Measurements from ENCODE around the gene LRRC8E. TPM values are rescaled to one million over a fixed set of nuclear protein-coding genes. Genes with fewer than 3 reads are reported as not detected.
"Not testable (repeated sequence)": the region's sequence is repeated elsewhere in the genome, so short reads cannot be mapped to it uniquely, and the experiment has no call there.

Gene LRRC8E
- polyA plus RNA-seq, 1 donor = 0.23 TPM

DNA sequence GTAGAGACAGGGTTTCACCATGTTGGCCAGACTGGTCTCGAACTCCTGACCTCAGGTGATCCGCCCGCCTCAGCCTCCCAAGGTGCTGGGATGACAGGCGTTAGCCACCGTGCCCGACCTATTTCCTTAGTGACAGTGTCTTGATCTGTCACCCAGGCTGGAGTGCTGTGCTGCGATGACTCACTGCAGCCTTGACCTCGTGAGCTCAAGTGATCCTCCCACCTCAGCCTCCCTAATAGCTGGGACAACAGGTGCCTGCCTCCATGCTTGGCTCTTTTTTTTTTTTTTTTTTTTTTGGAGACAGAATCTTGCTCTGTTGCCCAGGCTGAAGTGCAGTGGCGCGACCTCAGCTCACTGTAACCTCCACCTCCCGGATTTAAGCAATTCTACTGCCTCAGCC lies 41.7 kb downstream of the LRRC8E start:
- not testable (repeated sequence) for DNase-seq (ENCODE audit: low read depth)

DNA sequence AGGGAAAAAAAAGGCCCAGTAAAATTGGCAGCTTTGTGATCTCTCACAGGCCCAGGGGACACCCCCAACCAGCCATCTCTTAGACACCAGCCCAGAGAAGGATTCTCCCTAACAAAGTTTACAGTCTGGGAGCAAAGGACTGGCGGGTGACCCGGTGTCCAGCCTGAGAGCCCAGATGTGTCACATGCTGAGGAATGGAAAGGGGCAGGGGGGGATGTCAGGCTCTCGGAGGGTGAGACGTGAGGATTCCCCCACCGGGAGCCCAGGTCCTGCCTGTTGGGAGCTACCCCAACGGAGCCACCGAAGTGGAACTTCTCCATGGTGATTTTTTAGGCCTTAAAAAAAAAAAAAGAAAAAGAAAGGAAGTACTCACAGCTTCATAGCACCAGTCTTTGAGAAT lies 42.5 kb downstream of the LRRC8E start:
- no peak for DNase-seq (ENCODE audit: low read depth)

DNA sequence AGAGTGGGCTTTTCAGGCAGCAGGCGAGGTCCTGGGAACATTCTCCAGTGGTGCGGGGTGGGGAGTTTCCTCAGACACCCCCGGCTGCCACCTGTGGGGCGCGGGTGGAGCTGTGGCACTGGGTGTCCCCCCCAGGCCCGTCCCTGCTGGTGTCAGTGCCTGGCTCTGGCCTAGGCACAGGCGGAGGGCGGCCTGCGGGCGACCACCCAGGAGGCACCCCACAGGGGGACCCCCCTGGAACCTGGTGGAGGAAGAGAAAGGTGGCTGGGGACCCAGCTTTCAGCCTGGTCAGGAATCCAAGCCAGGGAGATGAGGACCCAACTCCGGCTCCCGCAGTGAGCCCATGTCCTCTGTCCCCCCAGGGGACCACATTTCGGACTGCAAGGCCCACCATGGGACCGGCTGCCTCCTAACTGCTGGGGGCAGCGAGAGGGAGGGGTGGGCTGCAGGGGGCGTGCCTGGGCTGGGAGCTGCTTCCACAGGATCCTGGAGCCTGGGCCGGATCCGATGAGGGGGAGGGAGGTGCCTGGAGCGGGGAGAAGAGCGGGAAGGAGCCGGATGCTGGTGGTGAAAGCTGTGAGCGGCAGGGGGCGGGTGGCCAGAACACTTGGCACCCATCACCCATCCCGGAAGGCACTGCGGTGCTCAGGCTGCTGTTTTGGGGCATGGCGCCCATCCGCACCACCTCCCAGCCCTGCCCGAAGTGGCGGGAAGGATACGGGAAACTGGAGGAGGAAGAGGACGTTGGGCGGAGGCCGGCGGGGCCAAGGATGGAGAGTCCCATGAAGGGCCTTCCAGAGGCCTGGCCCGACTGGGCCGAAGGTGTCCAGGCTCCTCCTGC lies 43.1 kb downstream of the LRRC8E start:
- no peak for DNase-seq (ENCODE audit: low read depth)

DNA sequence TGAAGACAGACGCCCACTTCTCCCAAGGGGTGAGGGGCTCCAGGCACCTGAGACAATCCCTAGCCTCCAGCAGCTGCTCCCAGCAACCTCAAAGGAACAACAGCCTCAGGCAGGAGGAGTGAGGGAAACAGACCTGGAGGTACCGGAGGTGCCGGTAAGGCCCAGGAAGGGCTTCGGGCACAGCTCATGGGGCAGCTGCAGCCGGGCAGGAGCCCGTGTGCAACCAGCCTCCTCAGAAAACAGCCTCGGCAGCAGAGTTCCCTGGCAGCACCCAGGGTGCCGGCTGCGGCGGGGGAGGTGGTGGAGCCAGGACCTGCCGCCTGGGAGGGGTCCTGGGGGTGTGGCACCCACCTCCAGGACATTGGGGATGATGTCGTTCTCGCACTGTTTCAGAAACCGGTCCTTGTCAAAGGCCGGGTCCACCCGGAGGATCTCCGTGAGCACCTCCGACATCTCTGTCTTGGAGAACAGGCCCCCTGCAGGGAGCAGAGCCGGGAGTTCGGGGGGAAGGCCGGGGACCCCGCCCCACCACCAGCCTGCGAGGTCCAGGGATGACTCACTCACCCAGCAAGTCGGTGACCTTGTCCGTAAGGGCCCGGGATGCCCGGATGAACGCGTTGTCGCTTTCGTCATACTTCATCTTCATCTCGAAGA lies 44.1 kb downstream of the LRRC8E start:
- no peak for DNase-seq (ENCODE audit: low read depth)

DNA sequence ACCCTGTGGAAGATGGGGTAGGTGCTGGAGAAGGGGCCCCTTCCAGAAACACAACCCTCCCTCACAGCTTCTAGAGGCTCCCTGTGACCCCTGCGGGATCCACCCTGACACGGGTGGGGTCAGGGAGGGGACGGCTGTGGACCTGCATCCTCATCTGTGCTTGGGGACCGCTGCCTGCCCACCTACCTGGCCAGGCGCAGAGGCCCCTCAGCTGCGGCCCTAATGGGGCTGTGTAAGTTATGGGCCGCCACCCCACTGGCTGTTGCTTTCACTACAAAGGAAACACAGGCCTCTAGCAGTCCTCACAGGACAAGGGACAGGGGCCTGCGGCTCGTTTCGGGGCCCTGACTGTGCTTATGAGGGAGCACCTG lies 44.6 kb downstream of the LRRC8E start:
- no peak for DNase-seq (ENCODE audit: low read depth)

DNA sequence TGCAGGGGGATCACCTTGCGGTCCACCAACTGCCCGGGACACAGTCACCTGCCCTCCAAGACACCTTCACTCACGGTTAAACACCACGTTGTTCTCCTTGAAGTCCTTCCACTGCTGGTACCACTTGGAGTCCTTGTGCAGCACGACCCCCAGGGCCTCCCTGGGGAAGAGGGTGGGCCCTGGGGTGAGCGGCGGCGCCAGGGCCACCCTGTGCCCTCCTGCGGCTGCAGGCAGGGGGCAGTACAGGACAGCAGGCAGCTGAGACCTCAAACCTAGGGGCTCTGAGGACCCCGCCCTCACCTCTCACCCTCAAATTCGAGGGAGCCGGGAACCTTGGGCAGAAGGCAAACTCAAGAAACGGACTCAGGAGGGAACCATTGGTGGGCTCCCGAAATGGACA lies 45.1 kb downstream of the LRRC8E start:
- no peak for DNase-seq (ENCODE audit: low read depth)

DNA sequence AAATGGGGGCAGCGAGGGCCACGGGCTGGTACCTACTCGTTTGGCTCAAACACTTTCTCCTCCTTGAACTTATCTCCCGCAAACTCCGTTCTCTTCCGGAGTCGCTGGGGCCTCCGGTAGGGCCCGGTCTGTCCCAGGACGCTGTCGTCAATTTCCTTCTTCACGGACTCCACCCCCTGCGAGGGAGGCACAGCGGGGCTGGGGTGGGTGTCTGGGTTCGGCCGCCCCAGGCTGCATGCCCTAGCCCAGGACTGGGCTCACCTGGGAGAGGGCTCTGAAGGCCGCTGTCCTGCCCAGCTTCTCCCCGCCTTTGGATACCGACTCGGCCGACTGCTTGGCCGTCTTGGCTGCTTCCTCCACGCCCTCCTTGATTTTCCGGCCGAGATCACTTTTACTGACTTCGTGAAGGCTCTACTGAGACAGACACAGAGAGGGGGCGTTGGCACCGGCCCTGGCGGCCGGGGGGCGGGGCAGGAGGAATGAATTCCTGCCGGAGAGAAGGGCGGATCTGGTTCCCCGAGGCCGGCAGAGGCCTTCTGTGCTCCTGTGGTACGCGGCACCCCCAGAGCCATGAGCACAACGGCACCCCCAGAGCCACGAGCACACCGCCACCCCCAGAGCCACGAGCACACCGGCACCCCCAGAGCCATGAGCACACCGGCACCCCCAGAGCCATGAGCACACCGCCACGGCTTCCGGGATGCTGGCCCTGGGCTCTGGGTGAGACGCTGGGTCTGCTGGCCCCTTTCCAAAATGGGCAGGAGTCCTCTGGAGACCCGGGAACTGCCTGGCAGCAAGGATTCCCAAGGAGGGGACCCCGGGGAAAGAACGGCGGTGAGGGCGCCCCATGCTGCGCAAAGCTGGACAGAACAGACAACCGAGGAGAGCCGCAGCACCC lies 45.8 kb downstream of the LRRC8E start:
- no peak for DNase-seq (ENCODE audit: low read depth)

DNA sequence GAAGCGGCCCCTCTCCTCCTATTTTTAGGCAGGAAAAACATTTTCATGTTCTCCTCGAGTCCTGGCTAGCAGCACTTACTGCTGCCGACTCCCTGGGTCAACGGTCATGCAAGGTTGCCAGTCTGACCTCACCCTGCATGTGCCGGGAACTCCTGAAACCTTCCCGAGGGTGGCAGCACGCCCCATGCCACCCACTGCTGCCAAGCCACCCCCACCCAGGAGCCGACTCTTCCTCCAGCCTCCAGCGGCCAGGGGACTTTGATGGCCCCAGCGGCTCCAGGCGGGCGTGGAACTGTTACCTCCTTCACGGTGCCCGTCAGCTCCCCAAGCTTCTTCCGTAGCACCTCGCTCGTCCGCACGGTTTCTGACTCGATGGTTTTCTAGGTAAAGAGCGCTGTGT lies 46.5 kb downstream of the LRRC8E start:
- no peak for DNase-seq (ENCODE audit: low read depth)

DNA sequence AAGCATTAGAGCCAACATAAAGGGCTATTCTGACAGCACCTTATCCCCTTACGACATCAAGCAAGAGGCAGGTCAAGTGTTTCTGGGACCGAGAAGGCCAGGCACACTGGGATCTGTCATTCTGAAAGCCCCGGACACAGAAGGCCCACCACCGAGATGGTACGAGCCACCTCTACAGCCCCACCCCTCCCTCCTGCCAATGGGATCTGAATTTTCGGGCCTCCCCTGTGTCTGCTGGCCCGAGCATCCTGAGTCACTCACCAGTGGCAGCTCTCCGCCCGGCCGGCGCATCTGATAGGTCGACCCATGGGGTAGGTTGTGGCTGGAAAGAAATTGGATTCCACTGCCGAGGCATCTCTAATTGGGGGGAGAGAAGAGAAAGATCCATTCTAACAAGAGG lies 52.5 kb downstream of the LRRC8E start:
- DNase-seq (ENCODE audit: low read depth) = no peak

DNA sequence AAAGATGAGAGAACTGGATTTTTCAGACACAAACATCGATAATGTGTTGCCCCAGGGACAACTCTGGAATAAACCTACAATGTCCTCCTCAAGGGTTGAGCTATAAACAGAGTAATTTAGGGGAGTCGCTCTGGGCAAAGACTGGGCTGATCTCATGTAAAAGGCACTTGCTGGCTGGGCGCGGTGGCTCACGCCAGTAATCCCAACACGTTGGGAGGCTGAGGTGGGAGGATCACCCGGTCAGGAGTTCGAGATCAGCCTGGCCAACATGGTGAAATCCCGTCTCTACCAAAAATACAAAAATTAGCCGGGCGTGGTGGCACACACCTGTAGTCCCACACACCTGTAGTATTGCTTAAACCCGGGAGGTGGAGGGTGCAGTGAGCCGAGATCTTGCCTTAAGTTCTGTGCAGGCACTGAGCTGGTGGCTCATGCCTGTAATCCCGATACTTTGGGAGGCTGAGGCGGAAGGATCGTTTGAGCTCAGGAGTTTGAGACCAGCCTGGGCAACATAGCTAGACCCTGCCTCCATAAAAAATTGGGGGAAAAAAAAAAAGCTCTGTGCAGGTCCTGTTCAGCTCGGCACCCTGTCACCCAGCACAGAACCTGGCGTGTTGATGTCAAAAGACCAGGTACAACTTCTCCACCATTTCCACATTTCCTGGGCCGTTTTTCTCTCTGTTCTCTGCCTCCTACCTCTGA lies 53.7 kb downstream of the LRRC8E start:
- no peak for DNase-seq (ENCODE audit: low read depth)

DNA sequence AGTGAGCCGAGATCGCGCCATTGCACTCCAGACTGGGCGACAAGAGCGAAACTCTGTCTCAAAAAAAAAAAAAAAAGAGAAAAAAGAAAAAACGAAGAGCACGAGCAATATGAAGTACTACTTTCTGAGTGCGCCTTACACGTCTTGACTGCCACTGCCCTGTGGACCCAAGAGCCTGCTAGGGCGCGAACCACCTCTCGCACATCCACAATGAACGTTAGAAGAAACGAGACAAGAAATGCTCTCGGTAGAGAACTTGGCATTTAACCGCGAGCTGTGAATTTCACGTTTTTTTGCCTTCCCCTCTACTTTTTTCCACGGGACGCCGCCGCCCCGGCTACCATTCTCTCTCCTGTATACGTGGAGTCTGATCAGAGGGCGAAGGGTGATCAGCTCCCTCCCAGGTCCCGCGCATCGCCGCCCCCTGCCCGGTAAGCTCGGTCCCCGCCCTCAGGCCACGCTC lies 54.7 kb downstream of the LRRC8E start:
- DNase-seq (ENCODE audit: low read depth) = no peak

DNA sequence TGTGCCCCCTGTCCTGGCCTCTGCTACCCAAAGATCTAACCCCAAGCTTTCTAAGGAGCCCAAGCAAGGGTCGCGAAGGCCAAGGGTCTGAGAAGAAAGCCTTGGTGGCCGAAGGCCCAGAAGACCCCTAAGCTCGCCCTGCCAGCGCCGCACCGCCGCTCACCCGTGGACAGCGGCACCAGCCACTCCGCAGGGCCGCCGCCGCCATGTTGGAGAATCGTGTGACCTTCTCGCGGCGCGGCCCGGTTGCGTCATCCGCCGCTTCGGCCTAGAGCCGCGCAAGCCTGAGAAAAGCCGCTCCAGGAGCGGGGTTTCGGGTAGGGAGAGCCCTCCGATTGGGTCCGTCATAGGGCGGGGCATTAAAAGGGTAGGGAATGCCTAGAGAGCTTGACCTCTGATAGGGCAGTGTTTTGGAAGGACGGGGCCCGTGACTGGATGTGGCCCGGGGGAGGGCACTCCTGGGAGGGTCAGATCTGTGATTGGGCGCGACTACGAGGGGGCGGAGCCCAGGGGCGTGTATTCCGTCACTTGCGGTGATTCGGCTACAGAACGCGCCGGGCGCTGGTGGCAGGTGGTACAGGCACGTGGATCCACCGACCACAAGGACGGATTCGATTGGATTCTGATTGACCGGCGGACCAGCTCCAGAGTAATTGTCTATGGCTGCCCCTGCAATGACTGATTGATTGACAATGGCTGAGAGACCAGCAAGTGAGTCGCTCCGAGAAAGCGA lies 55.3 kb downstream of the LRRC8E start, which contains the start of gene TIMM44:
Gene TIMM44, minus strand, starts transcription at position 223 of the 733 bp plus-strand sequence. Its CDS starts 15 bp downstream, at position 208.
- peak; percentile 98 for DNase-seq (ENCODE audit: low read depth)

DNA sequence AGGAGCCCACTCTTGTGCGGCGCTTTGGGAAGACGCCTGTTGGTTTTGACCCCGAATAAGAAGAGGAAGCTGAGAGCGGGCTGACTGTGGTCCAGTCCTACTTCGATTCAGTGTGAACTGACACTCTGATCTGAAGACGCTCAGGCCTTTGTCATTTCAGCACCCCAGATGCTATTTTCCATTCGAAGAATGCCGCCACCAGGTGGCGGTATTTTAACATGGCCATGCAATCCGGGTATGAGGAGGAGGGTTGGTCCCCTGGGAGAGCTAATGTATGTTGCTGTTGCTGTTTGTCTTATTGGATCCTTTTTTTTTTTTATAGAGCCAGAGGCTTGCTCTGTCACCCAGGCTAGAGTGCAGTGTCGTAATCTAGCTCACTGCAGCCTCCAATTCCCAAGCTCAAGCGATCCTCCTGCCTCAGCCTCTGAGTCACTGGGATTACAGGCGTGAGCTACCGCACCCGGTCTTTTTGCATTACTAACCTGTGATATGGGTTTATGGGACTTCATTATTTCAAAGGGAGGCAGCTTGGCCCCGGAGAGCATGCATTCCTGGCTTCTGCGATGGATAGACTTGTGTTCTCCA lies 56.0 kb downstream of the LRRC8E start:
- peak; percentile 90 for DNase-seq (ENCODE audit: low read depth)

DNA sequence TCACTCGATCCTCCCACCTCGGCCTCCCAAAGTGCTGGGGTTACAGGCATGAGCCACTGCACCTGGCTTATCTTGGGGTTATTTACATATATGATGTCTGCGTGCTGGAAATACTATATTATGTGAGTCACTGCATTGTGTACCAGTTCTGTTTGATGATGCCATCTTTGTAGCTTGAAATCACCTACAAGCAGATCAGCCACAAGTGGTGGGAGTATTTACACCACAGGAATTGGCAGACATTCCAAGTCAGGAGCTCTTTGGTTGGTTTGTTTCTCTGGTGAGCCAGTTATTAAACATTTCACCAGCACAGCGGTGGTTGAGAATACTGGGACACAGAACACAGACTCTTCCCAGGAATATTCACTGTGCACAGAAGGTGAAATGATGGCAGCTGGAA lies 59.6 kb downstream of the LRRC8E start:
- DNase-seq (ENCODE audit: low read depth) = no peak

Other genes with a start within 250 kb of the LRRC8E start
- gene RETN, start 219.5 kb upstream of the LRRC8E start, polyA plus RNA-seq (ENCODE audit: insufficient read length) = 3.0 TPM
- gene MCEMP1, start 211.4 kb upstream of the LRRC8E start, polyA plus RNA-seq (ENCODE audit: insufficient read length) = 0.14 TPM
- gene TRAPPC5, start 207.7 kb upstream of the LRRC8E start, polyA plus RNA-seq (ENCODE audit: insufficient read length) = 36.6 TPM
- 0.78 TPM for gene FCER2, start 186.4 kb upstream of the LRRC8E start, polyA plus RNA-seq (ENCODE audit: insufficient read length)
- 0.10 TPM for gene CLEC4G, start 156.4 kb upstream of the LRRC8E start, polyA plus RNA-seq (ENCODE audit: insufficient read length)
- gene CD209, start 141.0 kb upstream of the LRRC8E start, polyA plus RNA-seq (ENCODE audit: insufficient read length) = 2.3 TPM
- gene CLEC4M, start 125.3 kb upstream of the LRRC8E start, polyA plus RNA-seq (ENCODE audit: insufficient read length) = 0.14 TPM
- gene EVI5L, start 58.3 kb upstream of the LRRC8E start, polyA plus RNA-seq (ENCODE audit: insufficient read length) = 13.4 TPM
- gene PRR36, start 14.1 kb upstream of the LRRC8E start, polyA plus RNA-seq (ENCODE audit: insufficient read length) = 0.27 TPM
- gene MAP2K7, start 15.4 kb downstream of the LRRC8E start, polyA plus RNA-seq (ENCODE audit: insufficient read length) = 23.3 TPM
- 0.24 TPM for gene TGFBR3L, start 26.3 kb downstream of the LRRC8E start, polyA plus RNA-seq (ENCODE audit: insufficient read length)
- 18.1 TPM for gene SNAPC2, start 31.8 kb downstream of the LRRC8E start, polyA plus RNA-seq (ENCODE audit: insufficient read length)
- 2.0 TPM for gene CTXN1, start 37.6 kb downstream of the LRRC8E start, polyA plus RNA-seq (ENCODE audit: insufficient read length)
- gene TIMM44, start 55.2 kb downstream of the LRRC8E start, polyA plus RNA-seq (ENCODE audit: insufficient read length) = 52.7 TPM
- 44.5 TPM for gene ELAVL1, start 117.1 kb downstream of the LRRC8E start, polyA plus RNA-seq (ENCODE audit: insufficient read length)
- not detected for gene CCL25, start 164.2 kb downstream of the LRRC8E start, polyA plus RNA-seq (ENCODE audit: insufficient read length)

All from forelimb muscle (tissue), 1 donor.